Right lobe of liver (tissue), 4 donors: ENCODE measurements around the gene COL4A4.

Experiments
- CTCF ChIP-seq, 4 donors: fragments of 200-600 bp in 3 of 4; fragments of 450-650 bp in 1 of 4; IDR thresholded peaks; one replicate each; pipeline versions ENCODE4 v1.5.1 to v1.8.0; 2016 to 2022; ENCODE audit warnings: antibody characterized with exemption in 4 of 4, mild to moderate bottlenecking in 2 of 4
- POLR2A ChIP-seq: fragments of 450-650 bp; IDR thresholded peaks from one replicate; pipeline ENCODE4 v1.6.1; 2017; ENCODE audit warnings: antibody characterized with exemption, mild to moderate bottlenecking
- donor health status: DM: no; HTN: no; CAD: no.
- donor health status: DM: no; HTN: no; CAD: no.
- donor health status: DM: no; HTN: yes; CAD: no.

GRCh38 chr2:227097495-227098161 lies 66.4 kb downstream of the COL4A4 start:
- no peak for TF ChIP-seq POLR2A
- TF ChIP-seq CTCF (IDR thresholded peaks at IDR 0.05), result no peak
